ENCODE results near the gene VWA2.

VWA2 gene

GRCh38 chr10:114250236-114250635, 11.2 kb downstream of the VWA2 start:
- no peak for DNase-seq

GRCh38 chr10:114250716-114251115, 11.7 kb downstream of the VWA2 start:
- DNase-seq: no peak

- no peak for DNase-seq
Observed at GRCh38 chr10:114252092-114252491, 13.0 kb downstream of the VWA2 start.

DNA sequence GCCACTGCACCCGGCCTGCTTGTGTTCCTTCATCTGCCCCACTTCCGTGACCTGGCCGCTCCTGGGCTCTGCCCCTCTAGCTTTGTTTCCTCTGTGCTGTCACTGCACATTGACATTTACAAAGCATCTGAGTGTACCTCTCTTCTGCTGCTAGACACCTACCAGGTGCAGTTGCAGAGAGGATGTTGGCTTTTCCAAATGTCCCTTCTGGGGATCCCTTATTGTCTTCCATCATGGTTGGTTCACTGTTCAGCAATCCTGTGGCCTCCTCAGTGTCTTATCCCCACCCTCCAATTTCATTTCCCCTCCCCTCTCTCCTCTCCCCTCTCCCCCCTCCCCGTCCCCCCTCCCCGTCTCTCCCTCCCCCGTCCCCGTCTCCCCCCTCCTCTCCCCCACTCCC, 13.8 kb downstream of the VWA2 start:
- DNase-seq: no peak

DNA sequence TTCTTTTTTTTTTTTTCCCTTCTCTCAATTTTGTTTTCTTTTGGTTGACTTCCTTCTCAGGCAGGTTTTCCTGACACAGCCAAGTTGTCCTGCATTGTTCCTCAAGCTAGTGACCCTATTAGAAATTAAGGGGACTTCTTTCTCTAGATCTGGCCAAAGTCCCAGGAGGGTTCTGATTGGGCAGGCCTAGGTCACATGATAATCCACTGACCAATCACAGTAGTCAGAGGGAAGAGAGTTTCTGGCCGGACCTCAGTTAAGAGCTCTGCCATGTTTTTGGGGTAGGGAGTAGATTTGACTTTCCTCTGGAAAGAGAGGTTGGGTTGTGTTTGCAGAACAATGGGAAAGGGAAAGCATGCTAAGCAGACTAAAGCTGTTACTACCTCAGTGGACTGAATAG, 16.2 kb downstream of the VWA2 start:
- DNase-seq: no peak

- no peak for DNase-seq
Observed at GRCh38 chr10:114256008-114256765, 17.1 kb downstream of the VWA2 start.

GRCh38 chr10:114256822-114257221, 17.8 kb downstream of the VWA2 start:
- DNase-seq: no peak

- no peak for DNase-seq
Observed at GRCh38 chr10:114257498-114257897, 18.4 kb downstream of the VWA2 start.

DNA sequence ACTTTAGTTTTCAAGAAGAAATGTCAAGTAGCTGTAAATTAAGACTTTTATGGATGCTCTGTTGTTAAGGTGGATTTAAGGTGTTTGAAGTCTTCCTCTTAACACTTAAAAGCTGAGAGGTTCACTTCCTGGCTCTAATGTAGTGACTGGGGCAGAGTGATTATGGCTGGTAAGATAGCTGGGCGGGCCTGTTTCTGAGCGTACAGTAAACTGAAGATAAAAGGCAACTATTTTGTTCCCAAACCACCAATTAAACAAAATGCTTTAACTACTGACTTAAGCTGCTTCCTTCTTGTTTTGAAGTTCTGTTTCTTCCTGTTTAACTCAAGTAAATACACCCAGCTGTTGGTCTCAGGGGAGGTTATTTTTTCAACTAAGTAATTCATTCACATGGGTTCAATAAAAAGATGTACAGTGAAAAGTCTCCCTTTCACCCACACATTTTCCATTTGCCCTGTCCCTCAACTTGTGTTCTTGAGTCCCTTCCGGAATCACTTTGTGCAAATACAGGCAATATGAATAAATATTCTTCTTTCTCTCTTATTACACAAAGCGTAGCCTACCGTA, 19.3 kb downstream of the VWA2 start:
- DNase-seq: no peak

GRCh38 chr10:114259824-114260223, 20.8 kb downstream of the VWA2 start:
- DNase-seq: no peak

- DNase-seq: no peak
Observed at GRCh38 chr10:114260366-114260765, 21.3 kb downstream of the VWA2 start.

GRCh38 chr10:114261076-114261475, 22.0 kb downstream of the VWA2 start:
- no peak for DNase-seq

- DNase-seq: no peak
Observed at GRCh38 chr10:114262496-114262895, 23.4 kb downstream of the VWA2 start.

DNA sequence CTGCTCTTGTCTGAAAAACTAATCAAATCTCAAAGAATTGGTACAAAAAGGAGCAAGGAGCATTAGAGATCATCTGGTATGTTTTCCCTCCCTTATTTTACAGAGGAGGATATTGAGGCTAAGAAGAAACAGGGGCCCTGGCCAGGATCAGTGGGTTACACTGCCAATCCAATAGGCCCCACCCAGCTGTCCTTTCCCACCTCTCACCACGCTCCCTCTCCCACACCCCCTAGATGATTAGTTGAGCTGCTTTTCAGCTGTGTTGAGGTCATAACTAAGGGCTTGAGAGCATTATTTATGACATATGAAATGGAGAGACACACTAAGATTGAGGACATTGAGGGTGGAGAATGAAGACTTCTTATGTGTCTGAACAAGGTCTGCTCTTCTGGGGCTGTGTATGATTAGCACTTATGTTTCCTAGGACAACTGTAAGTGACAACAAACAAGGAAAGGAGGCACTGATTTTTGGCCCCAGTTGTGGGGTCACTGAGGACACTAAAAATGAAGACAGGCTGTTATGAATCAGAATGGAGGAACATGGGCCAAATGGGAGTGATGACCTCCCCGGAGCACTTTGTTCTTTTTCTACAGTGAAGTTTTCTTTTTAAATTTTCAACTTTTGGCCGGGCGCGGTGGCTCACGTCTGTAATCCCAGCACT, 26.5 kb downstream of the VWA2 start:
- no peak for DNase-seq

- DNase-seq: no peak
Observed at GRCh38 chr10:114266521-114266920, 27.5 kb downstream of the VWA2 start.

DNA sequence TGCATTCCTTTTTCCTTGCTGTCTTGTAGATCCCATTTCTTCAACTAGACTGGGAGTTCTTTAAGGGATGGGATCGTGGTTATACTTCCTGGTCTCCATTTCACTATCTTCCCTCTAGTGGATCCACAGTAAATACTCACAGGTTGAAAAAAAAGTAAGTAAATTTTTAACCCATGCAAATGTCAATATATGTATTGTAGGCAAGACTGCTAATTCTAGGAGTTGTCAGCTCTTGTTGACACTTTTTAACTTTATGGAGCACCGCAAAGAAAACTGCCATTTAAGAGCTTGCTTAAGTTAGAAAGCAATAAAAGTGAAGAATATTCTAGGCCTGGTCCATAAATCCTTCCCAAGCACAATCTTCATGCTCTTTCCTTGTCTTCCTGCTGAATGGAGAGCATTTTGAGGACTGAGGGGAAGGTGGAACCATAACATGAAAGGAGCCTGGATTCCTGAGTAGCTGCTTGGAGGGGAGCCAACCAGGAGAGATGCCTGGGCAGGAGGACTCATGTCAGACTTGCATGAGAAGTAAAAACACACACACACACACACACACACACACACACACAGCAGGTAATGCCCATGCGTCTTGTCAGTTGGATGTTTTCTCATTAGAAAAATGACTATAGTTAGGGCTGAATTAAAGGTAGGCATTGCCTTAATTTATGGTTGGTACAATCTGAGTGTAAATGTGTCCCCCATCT, 32.2 kb downstream of the VWA2 start:
- DNase-seq: no peak

DNA sequence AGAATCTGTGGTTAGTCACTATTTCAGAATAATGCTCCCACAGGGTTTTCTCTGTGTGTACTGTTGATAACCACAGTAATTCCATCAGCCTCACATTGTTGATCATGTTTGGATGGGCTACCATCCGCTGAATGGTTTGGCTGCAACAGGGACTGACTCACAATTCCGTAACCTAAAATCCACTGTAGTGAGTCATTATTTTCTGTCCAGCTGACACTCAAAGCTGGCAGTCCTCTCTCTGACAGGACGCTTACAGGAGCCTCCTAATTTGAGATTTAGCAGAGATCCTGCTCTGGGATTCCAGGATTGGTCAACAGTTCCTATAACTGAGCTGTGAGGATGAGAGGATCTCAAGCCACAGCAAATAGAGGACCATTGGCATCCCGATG, 32.7 kb downstream of the VWA2 start:
- no peak for DNase-seq

- DNase-seq: no peak
Observed at GRCh38 chr10:114272696-114273095, 33.6 kb downstream of the VWA2 start.

DNA sequence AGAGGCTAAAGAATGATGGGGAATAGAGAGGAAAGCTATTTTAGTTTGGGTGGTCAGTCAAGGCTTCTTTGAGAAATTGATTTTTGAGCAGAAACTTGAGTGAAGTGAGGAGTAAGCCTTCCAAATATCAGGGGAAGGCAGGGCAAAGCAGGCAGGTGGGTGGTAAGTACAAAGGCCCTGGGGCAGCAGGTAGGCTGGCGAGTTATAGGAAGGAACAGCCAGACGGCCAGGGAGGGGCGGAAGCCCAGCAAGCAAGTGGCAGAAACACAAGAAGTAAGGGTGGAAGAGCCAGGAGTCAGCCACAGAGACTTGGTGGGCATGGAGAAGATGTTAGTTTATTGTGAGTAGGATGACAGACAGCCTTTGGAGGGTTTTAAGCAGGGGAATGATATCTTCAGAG, 34.9 kb downstream of the VWA2 start:
- no peak for DNase-seq

DNA sequence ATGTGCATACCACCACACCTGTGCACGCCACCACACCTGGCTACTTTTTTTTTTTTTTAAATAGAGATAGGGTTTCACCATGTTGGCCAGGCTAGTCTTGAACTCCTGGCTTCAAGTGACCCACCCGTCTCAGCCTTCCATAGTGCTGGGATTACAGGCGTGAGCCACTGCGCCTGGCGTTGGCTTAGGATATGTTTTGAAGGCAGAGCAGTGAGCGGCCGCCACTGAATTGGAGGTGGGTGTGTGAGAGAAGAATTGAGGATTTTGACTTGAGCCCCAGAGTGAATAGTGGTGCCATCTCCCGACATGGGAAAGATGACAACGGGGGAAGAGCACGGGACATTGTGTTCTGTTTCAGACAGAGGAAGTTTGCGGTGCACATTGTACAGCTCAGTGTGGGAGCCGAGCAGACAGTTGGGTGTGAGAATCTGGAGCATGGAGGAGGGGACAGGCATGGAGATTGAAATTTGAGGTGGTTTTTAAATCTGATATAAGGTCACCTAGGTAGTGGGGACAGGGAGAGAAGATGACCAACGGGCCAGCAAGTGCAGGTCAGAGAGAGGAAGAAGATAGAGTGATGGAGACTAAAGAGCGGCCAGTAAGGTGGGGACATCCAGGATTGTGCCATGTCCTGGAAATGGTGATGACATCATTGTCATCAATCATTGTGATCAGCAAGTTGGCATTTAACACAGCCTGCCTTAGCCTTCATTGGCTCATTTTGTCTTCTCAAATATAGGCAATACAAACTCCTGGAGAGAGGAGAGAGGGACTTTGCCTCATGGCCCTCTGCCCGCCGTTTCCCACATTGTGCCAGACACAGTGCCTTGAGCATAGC, 35.8 kb downstream of the VWA2 start:
- DNase-seq: no peak

DNA sequence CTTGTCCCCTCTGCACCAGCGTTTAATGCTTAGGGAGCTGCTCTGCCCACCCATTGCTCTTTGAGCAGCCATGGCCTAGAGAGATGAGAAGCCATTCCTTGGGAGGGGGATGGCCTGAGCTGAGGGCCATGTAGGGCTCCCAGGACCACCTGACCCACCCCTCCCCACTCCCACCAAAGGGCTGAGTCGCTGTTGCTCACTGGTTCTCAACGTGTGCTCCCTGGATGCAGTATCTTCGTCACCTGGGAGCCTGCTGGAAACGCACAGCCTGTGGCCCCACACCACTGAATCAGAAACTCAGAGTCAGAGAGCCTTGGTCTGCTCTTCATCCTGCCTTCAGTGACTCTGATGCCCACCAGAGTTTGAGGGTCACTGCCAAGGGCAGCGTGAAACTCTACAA, 37.0 kb downstream of the VWA2 start:
- DNase-seq: no peak

DNA sequence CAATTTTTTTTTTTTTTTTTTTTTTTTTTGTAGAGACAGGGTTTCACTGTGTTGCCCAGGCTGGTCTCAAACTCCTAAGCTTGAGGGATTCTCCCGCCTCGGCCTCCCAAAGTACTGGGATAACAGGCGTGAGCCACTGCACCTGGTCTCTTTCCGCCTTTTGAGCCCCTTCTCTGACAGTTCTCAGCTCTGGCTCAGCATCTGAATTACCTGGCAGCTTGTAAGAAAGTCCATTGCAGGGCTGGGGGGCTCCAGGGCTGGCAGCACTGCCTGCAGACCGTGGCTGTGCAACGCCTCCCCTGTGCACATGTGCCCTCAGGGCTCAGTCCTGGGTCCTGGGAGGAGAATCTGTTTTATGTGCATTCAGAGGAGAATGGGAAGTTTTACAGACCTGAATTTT, 37.6 kb downstream of the VWA2 start:
- no peak for DNase-seq
